ENCODE results near the gene VAC14.
A peak's percentile ranks its signal among the peaks of the same experiment; 100 is the strongest.

The VAC14 gene

GRCh38 chr16:70700101-70701020 lies 100.6 kb downstream of the VAC14 start:
- DNase-seq (ENCODE audit: insufficient read length, low spot score) (no peak), FAIRE-seq (no peak)
- TF ChIP-seq PAX5 (IDR thresholded peaks at IDR 0.05; ENCODE audit: insufficient read depth, low read length, severe bottlenecking) (no peak), SPI1 (IDR thresholded peaks at IDR 0.05; ENCODE audit: low read depth, low read length) (no peak)

- no peak for DNase-seq (ENCODE audit: insufficient read length, low spot score)
- no peak for FAIRE-seq
- TF ChIP-seq POU2F2 (IDR thresholded peaks at IDR 0.05; ENCODE audit: low read depth, low read length) = no peak
- TF ChIP-seq PAX5 (IDR thresholded peaks at IDR 0.05; ENCODE audit: insufficient read depth, low read length, severe bottlenecking) = no peak
- TF ChIP-seq POLR2A (IDR thresholded peaks at IDR 0.05; ENCODE audit: low read depth, low read length) = no peak
- TF ChIP-seq SPI1 (IDR thresholded peaks at IDR 0.05; ENCODE audit: low read depth, low read length) = no peak
These were observed 101.3 kb downstream of the VAC14 start for GRCh38 chr16:70699696-70700095.

- no peak for FAIRE-seq
- TF ChIP-seq POU2F2 (IDR thresholded peaks at IDR 0.05; ENCODE audit: low read depth, low read length) = no peak
- no peak for TF ChIP-seq PAX5 (IDR thresholded peaks at IDR 0.05; ENCODE audit: insufficient read depth, low read length, severe bottlenecking)
- TF ChIP-seq POLR2AphosphoS5 (IDR thresholded peaks at IDR 0.05; ENCODE audit: low read depth, low read length) = no peak
- no peak for TF ChIP-seq TAF1 (IDR thresholded peaks at IDR 0.05; ENCODE audit: low read depth, low read length)
- no peak for TF ChIP-seq SPI1 (IDR thresholded peaks at IDR 0.05; ENCODE audit: low read depth, low read length)
- TF ChIP-seq POLR2A (IDR thresholded peaks at IDR 0.05; ENCODE audit: low read depth, low read length) = no peak
- no peak for DNase-seq (ENCODE audit: insufficient read length, low spot score)
These were observed 102.1 kb downstream of the VAC14 start for GRCh38 chr16:70698901-70699300.

GRCh38 chr16:70697594-70698170 lies 103.3 kb downstream of the VAC14 start:
- no peak for FAIRE-seq

GRCh38 chr16:70696952-70697593 lies 103.9 kb downstream of the VAC14 start:
- no peak for DNase-seq (ENCODE audit: insufficient read length, low spot score)
- no peak for TF ChIP-seq SPI1 (IDR thresholded peaks at IDR 0.05; ENCODE audit: low read depth, low read length)
- no peak for TF ChIP-seq POU2F2 (IDR thresholded peaks at IDR 0.05; ENCODE audit: low read depth, low read length)
- TF ChIP-seq TAF1 (IDR thresholded peaks at IDR 0.05; ENCODE audit: low read depth, low read length) = no peak
- TF ChIP-seq POLR2A (IDR thresholded peaks at IDR 0.05; ENCODE audit: low read depth, low read length) = no peak
- TF ChIP-seq POLR2AphosphoS5 (IDR thresholded peaks at IDR 0.05; ENCODE audit: low read depth, low read length) = no peak
- TF ChIP-seq PAX5 (IDR thresholded peaks at IDR 0.05; ENCODE audit: insufficient read depth, low read length, severe bottlenecking) = no peak
- FAIRE-seq = no peak

More at GRCh38 chr16:70697594-70698170, 103.3 kb downstream of the VAC14 start:
- DNase-seq (ENCODE audit: insufficient read length, low spot score) = no peak
- TF ChIP-seq POLR2A (IDR thresholded peaks at IDR 0.05; ENCODE audit: low read depth, low read length) (no peak), SPI1 (IDR thresholded peaks at IDR 0.05; ENCODE audit: low read depth, low read length) (no peak), TAF1 (IDR thresholded peaks at IDR 0.05; ENCODE audit: low read depth, low read length) (no peak), POLR2AphosphoS5 (IDR thresholded peaks at IDR 0.05; ENCODE audit: low read depth, low read length) (no peak), PAX5 (IDR thresholded peaks at IDR 0.05; ENCODE audit: insufficient read depth, low read length, severe bottlenecking) (no peak), POU2F2 (IDR thresholded peaks at IDR 0.05; ENCODE audit: low read depth, low read length) (no peak)

- FAIRE-seq (no peak), DNase-seq (ENCODE audit: insufficient read length, low spot score) (no peak)
- no peak for TF ChIP-seq SPI1 (IDR thresholded peaks at IDR 0.05; ENCODE audit: low read depth, low read length)
- no peak for TF ChIP-seq POLR2A (IDR thresholded peaks at IDR 0.05; ENCODE audit: low read depth, low read length)
- TF ChIP-seq POU2F2 (IDR thresholded peaks at IDR 0.05; ENCODE audit: low read depth, low read length) = no peak
- TF ChIP-seq TAF1 (IDR thresholded peaks at IDR 0.05; ENCODE audit: low read depth, low read length) = no peak
- no peak for TF ChIP-seq PAX5 (IDR thresholded peaks at IDR 0.05; ENCODE audit: insufficient read depth, low read length, severe bottlenecking)
- no peak for TF ChIP-seq POLR2AphosphoS5 (IDR thresholded peaks at IDR 0.05; ENCODE audit: low read depth, low read length)
These were observed 104.6 kb downstream of the VAC14 start for GRCh38 chr16:70696355-70696754.

GRCh38 chr16:70695331-70696070 lies 105.5 kb downstream of the VAC14 start:
- DNase-seq (ENCODE audit: insufficient read length, low spot score) = no peak
- peak; percentile 55 for FAIRE-seq
- TF ChIP-seq POLR2A (IDR thresholded peaks at IDR 0.05; ENCODE audit: low read depth, low read length) (no peak), POLR2AphosphoS5 (IDR thresholded peaks at IDR 0.05; ENCODE audit: low read depth, low read length) (no peak), POU2F2 (IDR thresholded peaks at IDR 0.05; ENCODE audit: low read depth, low read length) (no peak), PAX5 (IDR thresholded peaks at IDR 0.05; ENCODE audit: insufficient read depth, low read length, severe bottlenecking) (no peak), SPI1 (IDR thresholded peaks at IDR 0.05; ENCODE audit: low read depth, low read length) (no peak)

GRCh38 chr16:70694868-70695218 lies 106.1 kb downstream of the VAC14 start:
- no peak for FAIRE-seq
- TF ChIP-seq TAF1 (IDR thresholded peaks at IDR 0.05; ENCODE audit: low read depth, low read length) = no peak
- no peak for TF ChIP-seq POLR2A (IDR thresholded peaks at IDR 0.05; ENCODE audit: low read depth, low read length)
- no peak for TF ChIP-seq POU2F2 (IDR thresholded peaks at IDR 0.05; ENCODE audit: low read depth, low read length)
- no peak for TF ChIP-seq POLR2AphosphoS5 (IDR thresholded peaks at IDR 0.05; ENCODE audit: low read depth, low read length)
- TF ChIP-seq PAX5 (IDR thresholded peaks at IDR 0.05; ENCODE audit: insufficient read depth, low read length, severe bottlenecking) = no peak
- TF ChIP-seq SPI1 (IDR thresholded peaks at IDR 0.05; ENCODE audit: low read depth, low read length) = no peak
- DNase-seq (ENCODE audit: insufficient read length, low spot score) = no peak

All from GM12891 (cell line).